ENCODE results near the gene DNAH12. TPM values are rescaled to one million over a fixed set of nuclear protein-coding genes. Genes with fewer than 3 reads are reported as not detected.

DNAH12 gene
- total and polyA plus RNA-seq, 9 of the 15 experiments (the other 6 are each of a cell fraction or from before 2014, with no cell fraction given) = 0.01 to 0.04 (median 0.01) TPM; not detected in 5

DNA sequence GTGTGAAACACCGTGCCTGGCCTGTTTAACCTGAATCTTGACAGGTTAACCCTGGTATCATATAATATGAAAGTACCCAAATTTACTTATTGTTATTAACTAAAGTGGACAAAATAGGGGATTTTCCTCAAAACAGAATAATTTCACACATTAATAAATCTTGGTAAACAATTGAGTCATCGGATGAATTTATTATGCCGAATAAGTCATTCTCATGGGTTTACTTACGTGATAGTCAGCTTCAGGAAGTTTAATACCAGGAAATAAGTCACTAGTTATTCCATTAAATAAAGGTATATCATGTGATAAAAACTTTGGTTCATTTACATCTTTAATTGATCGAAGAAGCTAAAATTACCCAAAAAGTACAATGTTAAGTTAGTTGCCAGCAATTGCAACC, 99.7 kb downstream of the DNAH12 start:
- H3K36me3 ChIP-seq (ENCODE audit: control insufficient read depth, insufficient read depth, low read length) = no peaks in the 10 kb centered on the region
- FAIRE-seq (no peak), ATAC-seq (no peak), DNase-seq (ENCODE audit: extremely low read depth in 1 of 4, low spot score in 3 of 4) (no peak)
- H2AFZ ChIP-seq (ENCODE audit: low read depth, low read length) = no peak overlapping the region
- no peak overlapping the region for H3K4me3 ChIP-seq
- BruUV-seq (replicated peaks) = no TSS peak
- H3K79me2 ChIP-seq (ENCODE audit: control insufficient read depth, insufficient read depth, low read length) = no peaks in the 10 kb centered on the region
- H3K4me1 ChIP-seq (replicated peaks in 1 of 2; ENCODE audit: control insufficient read depth in 2 of 2, insufficient read depth in 2 of 2, low read length in 2 of 2) = no peaks in the 10 kb centered on the region
- no peaks in the 10 kb centered on the region for H3K9me1 ChIP-seq (ENCODE audit: control insufficient read depth, insufficient read depth, low read length)
- no peak overlapping the region for H3K9ac ChIP-seq (ENCODE audit: insufficient read depth in 1 of 2, low read depth in 2 of 2, low read length in 2 of 2)
- no peaks in the 10 kb centered on the region for H4K20me1 ChIP-seq (replicated peaks; ENCODE audit: control insufficient read depth, insufficient read depth, low read length)
- in situ Hi-C loops (cut with MboI) (no loop called here), intact Hi-C loops (cut with micrococcal nuclease) (no loop called here)
- POLR2A ChIA-PET = no interaction called here
- no peaks in the 10 kb centered on the region for H3K9me3 ChIP-seq (replicated peaks; ENCODE audit: control insufficient read depth, insufficient read depth, low read depth, low read length)
- H3K4me2 ChIP-seq (ENCODE audit: insufficient read depth, low read length) = no peak overlapping the region
- WGBS (ENCODE audit: insufficient coverage, low coverage, missing lambda C conversion rate) = 70% methylated on average over 5 of the region's 5 CpGs
- H3K27ac ChIP-seq (ENCODE audit: extremely low read depth, low read depth, low read length) = no peak overlapping the region
- no peaks in the 10 kb centered on the region for H3K27me3 ChIP-seq (ENCODE audit: control insufficient read depth in 2 of 2, insufficient read depth in 2 of 2, low read length in 2 of 2)
- CTCF ChIA-PET (ENCODE audit: low intra/inter-chr PET ratio) = no interaction called here
- no peak for TF ChIP-seq ATF3 (IDR thresholded peaks at IDR 0.05)
- TF ChIP-seq ATF3 (CRISPR knock-in tag; conservative IDR thresholded peaks at IDR 0.05) = no peak
- no peak for TF ChIP-seq ZC3H8 (IDR thresholded peaks at IDR 0.05)
- no peak for TF ChIP-seq RCOR1 (IDR thresholded peaks at IDR 0.05; ENCODE audit: borderline replicate concordance in 1 of 2, low read depth in 2 of 2, low read length in 2 of 2)
- no peak for TF ChIP-seq ZC3H11A (IDR thresholded peaks at IDR 0.05; ENCODE audit: low read depth, low read length)
- TF ChIP-seq, protein P1, sequence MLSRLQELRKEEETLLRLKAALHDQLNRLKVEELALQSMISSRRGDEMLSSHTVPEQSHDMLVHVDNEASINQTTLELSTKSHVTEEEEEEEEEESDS (CRISPR knock-in tag; IDR thresholded peaks at IDR 0.05) = no peak
- TF ChIP-seq TFE3 (CRISPR knock-in tag; IDR thresholded peaks at IDR 0.05) = no peak
- TF ChIP-seq HEY1 (CRISPR knock-in tag; IDR thresholded peaks at IDR 0.05; ENCODE audit: borderline replicate concordance) = no peak
- TF ChIP-seq CBX1 (IDR thresholded peaks at IDR 0.05; ENCODE audit: low read depth) = no peak
- TF ChIP-seq EGR1 (conservative IDR thresholded peaks at IDR 0.05) = no peak
- TF ChIP-seq, protein P2, sequence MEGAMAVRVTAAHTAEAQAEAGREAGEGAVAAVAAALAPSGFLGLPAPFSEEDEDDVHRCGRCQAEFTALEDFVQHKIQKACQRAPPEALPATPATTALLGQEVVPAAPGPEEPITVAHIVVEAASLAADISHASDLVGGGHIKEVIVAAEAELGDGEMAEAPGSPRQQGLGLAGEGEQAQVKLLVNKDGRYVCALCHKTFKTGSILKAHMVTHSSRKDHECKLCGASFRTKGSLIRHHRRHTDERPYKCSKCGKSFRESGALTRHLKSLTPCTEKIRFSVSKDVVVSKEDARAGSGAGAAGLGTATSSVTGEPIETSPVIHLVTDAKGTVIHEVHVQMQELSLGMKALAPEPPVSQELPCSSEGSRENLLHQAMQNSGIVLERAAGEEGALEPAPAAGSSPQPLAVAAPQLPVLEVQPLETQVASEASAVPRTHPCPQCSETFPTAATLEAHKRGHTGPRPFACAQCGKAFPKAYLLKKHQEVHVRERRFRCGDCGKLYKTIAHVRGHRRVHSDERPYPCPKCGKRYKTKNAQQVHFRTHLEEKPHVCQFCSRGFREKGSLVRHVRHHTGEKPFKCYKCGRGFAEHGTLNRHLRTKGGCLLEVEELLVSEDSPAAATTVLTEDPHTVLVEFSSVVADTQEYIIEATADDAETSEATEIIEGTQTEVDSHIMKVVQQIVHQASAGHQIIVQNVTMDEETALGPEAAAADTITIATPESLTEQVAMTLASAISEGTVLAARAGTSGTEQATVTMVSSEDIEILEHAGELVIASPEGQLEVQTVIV (CRISPR knock-in tag; IDR thresholded peaks at IDR 0.05; ENCODE audit: borderline replicate concordance) = no peak
- no peak for TF ChIP-seq RNF2 (IDR thresholded peaks at IDR 0.05)
- no peak for TF ChIP-seq AFF1 (IDR thresholded peaks at IDR 0.05; ENCODE audit: low read depth in 1 of 2, partially characterized antibody in 2 of 2)
- no peak for TF ChIP-seq ZNF263 (CRISPR knock-in tag; IDR thresholded peaks at IDR 0.05; ENCODE audit: borderline replicate concordance)
- no peak for TF ChIP-seq ZBTB7A (IDR thresholded peaks at IDR 0.05; ENCODE audit: borderline replicate concordance, control insufficient read depth, low read depth, low read length)
